GM21786 (cell line): ENCODE data around the gene EPHX1.
A peak's percentile ranks its signal among the peaks of the same experiment; 100 is the strongest.
"Not testable (repeated sequence)": the region's sequence is repeated elsewhere in the genome, so short reads cannot be mapped to it uniquely, and the experiment has no call there.

Experiments
- ATAC-seq: cut with Tn5 transposase; IDR thresholded peaks from one replicate; pipeline ENCODE4 v1.9.1; 2021; ENCODE audit not compliant: unreplicated experiment

EPHX1 gene

DNA sequence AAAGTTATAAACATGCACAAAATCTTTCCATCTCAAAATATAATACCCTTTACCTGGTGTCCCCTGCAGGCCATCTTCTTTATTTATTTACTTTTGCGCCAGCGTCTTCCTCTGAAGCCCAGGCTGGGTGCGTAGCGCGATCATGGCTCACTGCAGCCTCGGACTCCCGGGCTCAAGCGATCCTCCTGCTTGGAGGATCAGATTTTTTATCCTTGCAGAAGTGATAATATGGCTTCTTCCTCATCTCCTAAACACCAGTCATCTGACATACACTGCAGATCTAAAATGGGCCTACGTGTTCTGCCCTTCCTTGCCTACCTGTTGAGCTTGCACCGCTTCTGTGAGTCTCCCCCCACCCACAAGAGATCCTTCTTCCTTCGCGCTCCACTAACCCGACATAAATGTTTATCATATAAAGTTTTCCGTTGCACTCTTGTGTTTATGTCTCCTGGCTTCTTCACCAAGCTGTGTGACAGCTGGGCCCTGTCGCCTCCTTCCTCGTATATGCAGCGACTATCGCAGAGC is 32.8 kb upstream of the EPHX1 start:
- peak; percentile 5 for ATAC-seq

- ATAC-seq: peak; percentile 99
Observed at GRCh38 chr1:225777583-225778336, 32.2 kb upstream of the EPHX1 start, which contains the start of gene SRP9. Gene SRP9 (plus strand): TSS chr1:225777826. CDS start chr1:225777941, 115 bp downstream.

GRCh38 chr1:225778337-225778669 is 31.6 kb upstream of the EPHX1 start:
- ATAC-seq: no peak

DNA sequence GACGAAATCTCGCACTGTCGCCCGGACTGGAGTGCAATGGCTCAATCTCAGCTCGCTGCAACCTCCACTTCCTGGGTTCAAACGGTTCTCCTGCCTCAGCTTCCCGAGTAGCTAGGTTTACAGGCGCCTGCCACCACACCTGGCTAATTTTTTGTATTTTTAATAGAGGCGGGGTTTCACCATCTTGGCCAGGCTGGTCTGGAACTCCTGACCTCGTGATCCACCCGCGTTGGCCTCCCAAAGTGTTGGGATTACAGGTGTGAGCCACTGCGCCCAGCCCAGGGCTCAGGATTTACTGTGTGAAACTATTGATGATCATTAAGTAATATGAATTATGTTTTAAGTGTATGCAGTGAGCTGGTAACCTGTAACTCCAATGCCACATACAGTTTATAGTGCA is 30.8 kb upstream of the EPHX1 start:
- ATAC-seq: not testable (repeated sequence)

- ATAC-seq: no peak
Observed at GRCh38 chr1:225780134-225780533, 29.8 kb upstream of the EPHX1 start.

DNA sequence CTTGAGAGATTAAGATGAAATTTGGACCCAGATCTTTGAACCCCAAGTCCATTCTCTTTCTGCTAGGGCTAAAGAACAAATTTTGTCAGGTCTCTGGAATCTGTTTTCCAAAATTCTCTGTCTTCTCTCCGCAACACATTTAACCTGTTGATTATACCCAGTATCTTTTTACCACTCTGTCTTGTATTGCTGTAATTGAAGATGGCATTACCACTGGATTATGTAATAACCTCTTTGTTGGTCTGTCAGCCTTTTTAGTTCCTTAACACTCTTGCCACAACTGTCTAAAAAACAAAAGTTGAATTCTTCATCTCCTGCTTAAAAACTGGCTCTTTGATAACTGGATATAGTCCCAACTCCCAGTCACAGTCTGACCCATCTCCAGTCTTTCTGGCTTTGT is 29.3 kb upstream of the EPHX1 start:
- ATAC-seq: no peak

- not testable (repeated sequence) for ATAC-seq
Observed at GRCh38 chr1:225789142-225789541, 20.8 kb upstream of the EPHX1 start.

- ATAC-seq: no peak
Observed at GRCh38 chr1:225794954-225795353, 15.0 kb upstream of the EPHX1 start.

DNA sequence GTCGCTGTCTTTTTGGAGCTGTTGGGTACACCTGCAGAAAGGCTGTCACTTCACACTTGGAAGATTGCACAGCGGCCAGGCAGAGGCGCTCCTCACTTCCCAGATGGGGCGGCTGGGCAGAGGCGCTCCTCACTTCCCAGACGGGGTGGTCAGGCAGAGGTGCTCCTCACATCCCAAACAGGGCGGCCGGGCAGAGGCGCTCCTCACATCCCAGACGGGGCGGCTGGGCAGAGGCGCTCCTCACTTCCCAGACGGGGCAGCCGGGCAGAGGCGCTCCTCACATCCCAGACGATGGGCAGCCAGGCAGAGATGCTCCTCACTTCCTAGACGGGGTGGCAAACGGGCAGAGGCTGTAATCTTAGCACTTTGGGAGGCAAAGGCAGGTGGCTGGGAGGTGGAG is 13.8 kb upstream of the EPHX1 start:
- not testable (repeated sequence) for ATAC-seq

- not testable (repeated sequence) for ATAC-seq
Observed at GRCh38 chr1:225801146-225801545, 8.8 kb upstream of the EPHX1 start.

- no peak for ATAC-seq
Observed at GRCh38 chr1:225806249-225806648, 3.7 kb upstream of the EPHX1 start.

- ATAC-seq: not testable (repeated sequence)
Observed at GRCh38 chr1:225806736-225807135, 3.2 kb upstream of the EPHX1 start.

DNA sequence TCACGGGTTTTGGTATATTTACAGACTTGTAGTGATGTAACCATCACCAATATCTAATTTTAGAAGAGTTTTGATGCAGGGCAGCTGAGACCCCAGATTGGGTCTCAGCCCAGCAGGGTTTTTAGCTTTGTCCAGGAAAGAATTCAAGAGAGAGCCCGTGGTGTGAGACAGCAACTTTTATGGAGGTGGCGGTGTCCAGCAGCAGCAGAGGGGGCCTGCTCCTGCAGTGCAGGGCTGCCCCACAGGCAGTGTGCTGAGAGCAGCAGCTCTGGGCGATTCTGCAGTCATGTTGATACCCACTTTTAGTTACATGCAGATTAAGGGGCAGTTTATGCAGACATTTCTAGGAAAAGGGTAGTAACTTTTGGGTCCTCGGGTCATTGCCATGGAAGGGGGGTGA is 1.8 kb upstream of the EPHX1 start:
- ATAC-seq: no peak

DNA sequence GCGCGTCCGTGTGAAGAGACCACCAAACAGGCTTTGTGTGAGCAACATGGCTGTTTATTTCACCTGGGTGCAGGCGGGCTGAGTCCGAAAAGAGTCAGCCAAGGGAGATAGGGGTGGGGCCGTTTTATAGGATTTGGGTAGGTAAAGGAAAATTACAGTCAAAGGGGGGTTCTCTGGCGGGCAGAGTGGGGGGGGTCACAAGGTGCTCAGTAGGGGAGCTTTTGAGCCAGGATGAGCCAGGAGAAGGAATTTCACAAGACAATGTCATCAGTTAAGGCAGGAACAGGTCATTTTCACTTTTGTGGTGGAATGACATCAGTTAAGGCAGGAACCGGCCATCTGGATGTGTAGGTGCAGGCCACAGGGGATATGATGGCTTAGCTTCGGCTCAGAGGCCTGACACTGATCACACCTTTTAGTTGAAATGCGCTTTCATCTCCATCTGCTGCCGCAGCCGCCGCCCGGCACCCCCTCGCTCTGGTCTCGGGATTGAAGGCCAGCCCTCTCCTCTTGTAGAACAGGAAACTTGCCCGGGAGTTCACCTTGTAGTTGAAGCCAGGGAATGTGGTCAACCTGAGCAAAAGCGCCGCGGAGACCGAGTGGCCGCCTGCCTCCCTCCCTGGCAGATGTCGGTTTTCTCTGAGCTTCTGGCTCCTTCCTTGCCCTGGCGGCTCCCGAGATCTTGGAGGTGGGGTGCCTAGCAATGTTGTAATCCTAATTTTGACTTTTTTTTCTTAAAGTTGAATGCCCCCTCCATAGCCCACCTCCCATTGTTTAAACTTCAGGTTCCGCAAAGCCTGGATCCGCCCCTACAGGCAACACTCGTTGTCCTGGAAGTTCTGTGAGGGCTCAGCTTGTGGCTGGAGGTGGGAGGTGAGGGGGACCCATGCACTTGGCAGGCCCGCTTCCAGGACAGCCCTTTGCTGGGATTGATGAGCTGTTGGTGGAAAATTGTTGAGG is 935 bp downstream of the EPHX1 start:
- not testable (repeated sequence) for ATAC-seq

- no peak for ATAC-seq
Observed at GRCh38 chr1:225811622-225812487, 1.9 kb downstream of the EPHX1 start.

- no peak for ATAC-seq
Observed at GRCh38 chr1:225812488-225813213, 2.7 kb downstream of the EPHX1 start.

DNA sequence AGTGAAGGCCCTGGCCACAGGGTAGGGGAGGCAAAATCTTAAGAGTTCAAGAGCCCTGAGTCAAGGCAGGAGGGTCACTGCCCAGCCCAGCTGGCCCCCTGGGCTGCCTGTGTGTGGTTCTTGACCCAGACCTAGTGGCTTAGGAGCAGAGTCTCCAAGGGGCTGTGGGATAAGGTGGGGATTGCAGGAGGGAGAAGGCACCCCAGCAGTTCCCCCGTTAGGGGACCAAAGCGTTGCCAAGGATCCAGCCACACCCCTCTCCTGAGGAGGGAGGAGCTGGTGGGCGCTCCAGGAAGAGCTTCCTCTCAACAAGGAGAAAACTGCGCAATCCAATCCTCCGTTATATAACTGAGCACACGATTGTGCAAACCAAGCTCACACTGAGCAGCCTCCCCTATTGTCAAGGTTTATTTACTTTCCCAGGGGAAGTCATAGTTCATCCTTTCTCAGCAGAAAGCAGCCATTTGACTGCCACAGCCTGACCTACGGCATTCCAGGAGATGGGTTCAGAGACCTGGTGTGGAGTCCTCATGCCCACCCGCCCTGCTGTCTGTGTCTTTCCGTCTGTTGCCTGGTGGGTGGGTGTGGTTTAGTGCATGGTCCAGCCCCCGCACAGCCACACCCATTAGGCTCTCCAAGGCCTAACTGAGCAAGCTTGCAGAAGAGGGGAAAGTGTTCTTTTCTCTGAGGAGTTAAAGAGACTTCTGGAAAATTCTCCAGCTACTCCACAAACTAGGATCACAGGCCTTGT is 3.5 kb downstream of the EPHX1 start:
- no peak for ATAC-seq

- ATAC-seq: no peak
Observed at GRCh38 chr1:225814381-225814780, 4.5 kb downstream of the EPHX1 start.

- not testable (repeated sequence) for ATAC-seq
Observed at GRCh38 chr1:225815090-225815489, 5.2 kb downstream of the EPHX1 start.
